Erythroblast (primary cell): ENCODE results near the gene QRICH2.
"Not testable (repeated sequence)": the region's sequence is repeated elsewhere in the genome, so short reads cannot be mapped to it uniquely, and the experiment has no call there.

Source experiments
- DNase-seq, 2 experiments: peaks; one replicate each; lab custom pipeline; 2025; lab: John Stamatoyannopoulos, UW
- GATA1 ChIP-seq: IDR thresholded peaks from 2 replicates; pipeline ENCODE4 v1.6.1; 2011; ENCODE audit warnings: low read depth, mild to moderate bottlenecking, control low read depth, low read length, moderate library complexity
- POLR2A ChIP-seq: IDR thresholded peaks from 2 replicates; pipeline ENCODE4 v1.6.1; 2011; ENCODE audit warnings: mild to moderate bottlenecking, low read length

Gene QRICH2

GRCh38 chr17:76235883-76236282, 72.2 kb downstream of the QRICH2 start:
- DNase-seq = no peak

GRCh38 chr17:76234354-76234679, 73.8 kb downstream of the QRICH2 start:
- no peak for DNase-seq

More at GRCh38 chr17:76235883-76236282, 72.2 kb downstream of the QRICH2 start:
- no peak for TF ChIP-seq GATA1
- no peak for TF ChIP-seq POLR2A

GRCh38 chr17:76233588-76234353, 74.3 kb downstream of the QRICH2 start:
- no peak for TF ChIP-seq POLR2A
- no peak for TF ChIP-seq GATA1
- no peak for DNase-seq

More at GRCh38 chr17:76234354-76234679, 73.8 kb downstream of the QRICH2 start:
- TF ChIP-seq POLR2A = no peak
- no peak for TF ChIP-seq GATA1

- DNase-seq = no peak
- TF ChIP-seq POLR2A = no peak
- no peak for TF ChIP-seq GATA1
These were observed 75.7 kb downstream of the QRICH2 start for GRCh38 chr17:76232342-76232741.

GRCh38 chr17:76226749-76227148, 81.3 kb downstream of the QRICH2 start:
- DNase-seq = not testable (repeated sequence)

GRCh38 chr17:76225373-76226086, 82.5 kb downstream of the QRICH2 start:
- DNase-seq = not testable (repeated sequence)
